Mesothelial cell of epicardium (in vitro differentiated cells): Measurements from ENCODE around the gene GP9. TPM values are rescaled to one million over a fixed set of nuclear protein-coding genes. Genes with fewer than 3 reads are reported as not detected.
"Not testable (repeated sequence)": the region's sequence is repeated elsewhere in the genome, so short reads cannot be mapped to it uniquely, and the experiment has no call there.

Experiments used
- DNase-seq, 2 experiments: peaks; one replicate each; pipeline ENCODE4 v3.0.0; 2021; ENCODE audit warnings: low spot score in 2 of 2; ENCODE audit not compliant: unreplicated experiment in 2 of 2
- H3K27ac Mint-ChIP-seq: 2 replicates; pipeline ENCODE4 v1.8.0; 2021; ENCODE audit warnings: mixed read lengths
- H3K27me3 Mint-ChIP-seq: 2 replicates; pipeline ENCODE4 v1.8.0; 2021; ENCODE audit warnings: low read depth, mixed read lengths
- H3K36me3 Mint-ChIP-seq: 2 replicates; pipeline ENCODE4 v1.8.0; 2021; ENCODE audit warnings: mixed read lengths
- H3K4me1 Mint-ChIP-seq: 2 replicates; pipeline ENCODE4 v1.8.0; 2021; ENCODE audit warnings: mixed read lengths
- H3K4me3 Mint-ChIP-seq: 2 replicates; pipeline ENCODE4 v1.8.0; 2021; ENCODE audit warnings: mild to moderate bottlenecking, moderate library complexity, mixed read lengths
- H3K9me3 Mint-ChIP-seq: 2 replicates; pipeline ENCODE4 v1.8.0; 2021; ENCODE audit warnings: mixed read lengths
- total RNA-seq: library from RNA; stranded (reverse); gene quantifications from 3 replicates; pipeline ENCODE4 v1.2.1, GENCODE V29; 2021
- TF ChIP-seq, protein P1 (sequence below): fragments of 200-600 bp; sonication (generic); IDR thresholded peaks from one replicate; pipeline ENCODE4 v1.5.0; 2021; ENCODE audit warnings: antibody characterized with exemption; ENCODE audit not compliant: unreplicated experiment

The GP9 gene
- total RNA-seq, 1 donor from 2014 or later: not detected

GRCh38 chr3:129106866-129107565 lies 46.4 kb downstream of the GP9 start:
- Mint-ChIP-seq H3K4me3 (no peak overlapping the region), H3K36me3 (peaks cover 6% of the 10 kb centered on the region), H3K9me3 (no peaks in the 10 kb centered on the region), H3K4me1 (peaks cover 3% of the 10 kb centered on the region), H3K27ac (no peak overlapping the region), H3K27me3 (no peaks in the 10 kb centered on the region)
- DNase-seq: no peak
- TF ChIP-seq, protein P1, sequence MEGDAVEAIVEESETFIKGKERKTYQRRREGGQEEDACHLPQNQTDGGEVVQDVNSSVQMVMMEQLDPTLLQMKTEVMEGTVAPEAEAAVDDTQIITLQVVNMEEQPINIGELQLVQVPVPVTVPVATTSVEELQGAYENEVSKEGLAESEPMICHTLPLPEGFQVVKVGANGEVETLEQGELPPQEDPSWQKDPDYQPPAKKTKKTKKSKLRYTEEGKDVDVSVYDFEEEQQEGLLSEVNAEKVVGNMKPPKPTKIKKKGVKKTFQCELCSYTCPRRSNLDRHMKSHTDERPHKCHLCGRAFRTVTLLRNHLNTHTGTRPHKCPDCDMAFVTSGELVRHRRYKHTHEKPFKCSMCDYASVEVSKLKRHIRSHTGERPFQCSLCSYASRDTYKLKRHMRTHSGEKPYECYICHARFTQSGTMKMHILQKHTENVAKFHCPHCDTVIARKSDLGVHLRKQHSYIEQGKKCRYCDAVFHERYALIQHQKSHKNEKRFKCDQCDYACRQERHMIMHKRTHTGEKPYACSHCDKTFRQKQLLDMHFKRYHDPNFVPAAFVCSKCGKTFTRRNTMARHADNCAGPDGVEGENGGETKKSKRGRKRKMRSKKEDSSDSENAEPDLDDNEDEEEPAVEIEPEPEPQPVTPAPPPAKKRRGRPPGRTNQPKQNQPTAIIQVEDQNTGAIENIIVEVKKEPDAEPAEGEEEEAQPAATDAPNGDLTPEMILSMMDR: no peak

- no peak overlapping the region for H3K4me3 Mint-ChIP-seq
- H3K9me3 Mint-ChIP-seq: no peaks in the 10 kb centered on the region
- no peaks in the 10 kb centered on the region for H3K27me3 Mint-ChIP-seq
- TF ChIP-seq, protein P1: no peak
- no peak overlapping the region for H3K27ac Mint-ChIP-seq
- peaks cover 3% of the 10 kb centered on the region for H3K4me1 Mint-ChIP-seq
- DNase-seq: no peak
- H3K36me3 Mint-ChIP-seq: peaks cover 6% of the 10 kb centered on the region
Measured at GRCh38 chr3:129107793-129108192, 47.2 kb downstream of the GP9 start.

GRCh38 chr3:129111076-129111780 lies 50.6 kb downstream of the GP9 start:
- not testable (repeated sequence) for DNase-seq, H3K36me3 Mint-ChIP-seq, H3K9me3 Mint-ChIP-seq, H3K4me3 Mint-ChIP-seq, H3K4me1 Mint-ChIP-seq, H3K27ac Mint-ChIP-seq, H3K27me3 Mint-ChIP-seq

Other genes with a start within 250 kb of the GP9 start
- 54.9 to 61.8 TPM (median 61.8 TPM) in 3 replicates for gene ACAD9, start 181.2 kb upstream of the GP9 start, total RNA-seq
- gene CFAP92, start 66.7 kb upstream of the GP9 start, total RNA-seq: 0.76 to 1.2 TPM (median 1.1 TPM) in 3 replicates
- 0.29 to 0.67 TPM (median 0.31 TPM) in 3 replicates for gene EFCC1, start 59.5 kb upstream of the GP9 start, total RNA-seq
- 20.8 to 28.1 TPM (median 24.7 TPM) in 3 replicates for gene RAB43, start 61.0 kb downstream of the GP9 start, total RNA-seq
- 37.5 to 40.3 TPM (median 38.5 TPM) in 3 replicates for gene ISY1, start 100.3 kb downstream of the GP9 start, total RNA-seq
- 217 to 223 TPM (median 222 TPM) in 3 replicates for gene CNBP, start 123.1 kb downstream of the GP9 start, total RNA-seq
- gene COPG1, start 188.8 kb downstream of the GP9 start, total RNA-seq: 172 to 176 TPM (median 173 TPM) in 3 replicates
- gene HMCES, start 218.1 kb downstream of the GP9 start, total RNA-seq: 26.6 to 31.1 TPM (median 29.6 TPM) in 3 replicates